Colonic mucosa (tissue), 4 donors: Measurements from ENCODE around the gene TNS3. TPM values are rescaled to one million over a fixed set of nuclear protein-coding genes. Genes with fewer than 3 reads are reported as not detected.
A peak's percentile ranks its signal among the peaks of the same experiment; 100 is the strongest.

Experiments
- DNase-seq: peaks from one replicate; pipeline ENCODE4 v3.0.0-alpha.2; 2020
- H3K27ac ChIP-seq: fragments of 200-600 bp; one replicate; pipeline ENCODE4 v1.8.0; 2021
- H3K27me3 ChIP-seq: fragments of 200-600 bp; one replicate; pipeline ENCODE4 v1.8.0; 2021
- H3K36me3 ChIP-seq: fragments of 200-600 bp; one replicate; pipeline ENCODE4 v1.8.0; 2021
- H3K4me1 ChIP-seq: fragments of 200-600 bp; one replicate; pipeline ENCODE4 v1.8.0; 2021; ENCODE audit warnings: mild to moderate bottlenecking
- H3K4me3 ChIP-seq: fragments of 200-600 bp; one replicate; pipeline ENCODE4 v1.8.0; 2021
- H3K9ac ChIP-seq, 2 donors: one replicate each; pipeline ENCODE4 v1.7.0; 2013; ENCODE audit warnings: control low read depth in 2 of 2, low read depth in 2 of 2, low read length in 2 of 2
- H3K9me3 ChIP-seq: fragments of 200-600 bp; one replicate; pipeline ENCODE4 v1.8.0; 2021
- CTCF ChIP-seq: fragments of 200-600 bp; IDR thresholded peaks from one replicate; pipeline ENCODE4 v1.8.0; 2022; ENCODE audit warnings: antibody characterized with exemption, mild to moderate bottlenecking
- intact Hi-C: fragments of 100-400 bp; cut with DNase I; formaldehyde crosslinking; loops from one replicate; pipeline ENCODE4 v1.14.1; 2022
- total RNA-seq, 2 donors: library from RNA; stranded (reverse); fragmentation: NEBNext Ultra II Directional in 1 of 2; extraction: Animal tissue kit (Norgen Biotek cat#: 25700) in 1 of 2; gene quantifications; one replicate each; pipeline ENCODE4 v1.2.1, GENCODE V29; 2021
- donor health status: healthy.
- donor health status: DM: no; HTN: no; CAD: no.
- donor health status: DM: no; HTN: no; CAD: no.

The TNS3 gene
- total RNA-seq, 2 donors from 2014 or later: 41.1 to 58.2 TPM

DNA sequence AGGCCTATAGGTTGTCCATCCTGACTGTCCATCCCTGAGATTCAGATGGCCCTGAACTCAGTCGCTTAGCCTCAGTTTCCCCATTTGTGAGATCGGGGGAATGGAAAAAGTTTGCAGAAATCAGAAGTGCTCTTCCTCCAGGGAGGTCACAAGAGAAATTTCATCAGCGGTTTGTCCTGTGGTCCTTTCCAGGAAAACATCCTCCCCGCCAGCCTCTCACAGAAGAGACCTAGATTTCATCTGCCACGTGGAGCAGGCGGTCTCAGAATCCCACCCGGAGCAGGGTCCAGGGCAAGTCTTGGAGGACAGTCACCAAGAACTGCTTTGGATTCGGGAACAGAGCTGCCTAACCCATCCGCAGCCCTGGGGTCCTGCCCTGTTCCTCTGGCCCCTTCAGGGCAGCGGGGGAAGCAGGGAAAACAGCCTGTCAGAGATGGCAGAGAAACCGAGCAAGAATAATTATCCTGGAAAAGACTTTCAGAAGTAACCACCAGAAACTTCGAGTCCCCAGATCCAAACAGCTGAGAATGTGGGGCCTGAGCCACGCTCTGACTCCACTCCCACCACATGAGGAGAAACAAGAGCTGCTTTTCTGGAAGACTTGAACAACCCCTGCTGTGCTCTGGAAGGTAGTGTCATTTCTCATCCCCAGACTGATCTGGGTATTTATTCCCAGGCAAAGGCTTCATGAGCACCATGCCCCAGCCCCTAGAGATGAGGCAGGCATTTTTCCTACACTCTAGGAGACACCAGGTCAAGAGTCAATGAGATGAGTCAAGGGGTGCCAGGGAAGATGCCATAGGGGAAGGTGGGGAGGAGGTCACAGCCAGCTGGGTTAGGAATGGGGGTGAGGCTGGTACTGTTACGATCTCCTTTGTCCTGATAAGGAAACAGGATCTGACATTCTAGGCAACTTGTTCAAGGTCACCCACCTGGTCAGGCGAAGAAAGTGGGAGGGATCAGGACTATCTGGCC is 1.1 kb upstream of the TNS3 start:
- Histone ChIP-seq H3K9me3 (no peaks in the 10 kb centered on the region), H3K4me3 (no peak overlapping the region), H3K27ac (no peak overlapping the region), H3K27me3 (no peaks in the 10 kb centered on the region), H3K9ac (peak overlapping the region in 1 of 2 donors; percentile 59), H3K4me1 (peaks cover 3% of the 10 kb centered on the region), H3K36me3 (no peaks in the 10 kb centered on the region)
- no peak for TF ChIP-seq CTCF
- DNase-seq: no peak
- intact Hi-C loops: loop anchor here (10.0 kb wide), 1 partner anchor 138 kb away; no protein-coding TSS in a partner anchor

GRCh38 chr7:47581438-47581803 is 490 bp downstream of the TNS3 start:
- Histone ChIP-seq H3K9ac (peak overlapping the region; percentile 89 to 95), H3K4me3 (peak overlapping the region; percentile 67), H3K27ac (peak overlapping the region; percentile 66), H3K4me1 (peaks cover 10% of the 10 kb centered on the region), H3K36me3 (no peaks in the 10 kb centered on the region), H3K27me3 (no peaks in the 10 kb centered on the region), H3K9me3 (no peaks in the 10 kb centered on the region)
- no peak for TF ChIP-seq CTCF
- DNase-seq: peak; percentile 80
- intact Hi-C loops: loop anchor here (10.0 kb wide), 1 partner anchor 137 kb away; no protein-coding TSS in a partner anchor

DNA sequence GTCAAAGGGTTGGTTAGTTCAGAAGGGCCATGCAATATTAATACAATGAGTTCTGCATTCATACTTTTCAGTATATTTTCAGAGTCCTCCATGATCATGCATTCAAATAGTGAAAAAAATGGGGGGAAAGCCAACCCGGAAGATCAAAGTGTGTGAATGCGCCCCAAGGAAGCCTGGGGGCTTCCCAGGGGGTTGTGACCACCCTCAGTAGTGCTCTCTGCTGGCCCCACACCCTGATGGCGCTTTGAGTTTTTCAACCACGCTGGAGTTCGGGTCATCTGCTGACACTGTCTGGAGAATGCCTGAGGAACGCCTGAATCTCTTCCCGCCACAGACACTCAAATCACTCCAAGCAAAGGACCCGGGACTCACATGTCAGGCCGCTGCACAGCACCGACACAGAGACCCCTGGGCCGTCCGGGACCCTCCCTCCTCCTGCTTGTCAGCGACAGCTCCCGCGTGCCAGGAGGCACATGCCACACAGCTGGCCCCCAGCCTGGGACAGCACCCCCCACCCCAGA is 1.0 kb downstream of the TNS3 start:
- intact Hi-C loops: loop anchor here (10.0 kb wide), 1 partner anchor 136 kb away; no protein-coding TSS in a partner anchor
- H3K4me1 ChIP-seq: peaks cover 14% of the 10 kb centered on the region

DNA sequence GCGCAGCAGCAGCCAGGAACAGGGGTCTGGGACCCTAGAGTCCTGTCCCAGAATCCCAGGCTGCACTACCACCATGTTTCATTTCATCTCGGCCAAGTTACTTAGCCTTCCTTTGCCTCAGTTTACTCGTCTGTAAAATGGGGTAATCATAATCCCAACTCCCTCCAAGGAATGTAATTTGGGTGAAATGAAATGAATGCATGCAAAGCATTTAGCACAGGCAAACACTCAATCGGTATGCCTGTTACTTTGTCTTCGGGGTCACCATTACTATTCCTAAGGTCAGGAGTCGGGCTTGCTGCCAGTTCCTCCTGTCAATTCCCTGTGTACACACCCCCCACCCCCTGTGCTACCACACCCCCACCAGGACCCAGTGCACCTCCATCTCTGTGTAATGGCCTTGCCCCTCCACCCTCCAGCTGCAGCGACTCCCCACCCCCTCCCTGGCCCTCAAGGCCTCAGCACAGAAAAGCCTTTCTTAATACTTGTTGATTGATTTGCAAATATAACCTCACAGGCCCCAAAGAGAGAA is 1.7 kb downstream of the TNS3 start:
- Histone ChIP-seq H3K27ac (peak overlapping the region; percentile 66), H3K4me1 (peaks cover 14% of the 10 kb centered on the region), H3K9me3 (no peaks in the 10 kb centered on the region), H3K9ac (peak overlapping the region in 1 of 2 donors; percentile 89), H3K4me3 (peak overlapping the region; percentile 67), H3K36me3 (no peaks in the 10 kb centered on the region), H3K27me3 (no peaks in the 10 kb centered on the region)
- no peak for TF ChIP-seq CTCF
- intact Hi-C loops: loop anchor here (10.0 kb wide), 1 partner anchor 135 kb away; no protein-coding TSS in a partner anchor
- DNase-seq: peak; percentile 82

More for the DNA sequence above, 1.0 kb downstream of the TNS3 start:
- Histone ChIP-seq H3K27me3 (no peaks in the 10 kb centered on the region), H3K4me3 (peak overlapping the region; percentile 67), H3K9me3 (no peaks in the 10 kb centered on the region), H3K27ac (peak overlapping the region; percentile 66), H3K36me3 (no peaks in the 10 kb centered on the region), H3K9ac (peak overlapping the region; percentile 89 to 95)
- no peak for DNase-seq
- TF ChIP-seq CTCF: no peak

GRCh38 chr7:47579458-47579857 is 2.5 kb downstream of the TNS3 start:
- peak overlapping the region in 1 of 2 donors; percentile 43 for H3K9ac ChIP-seq
- TF ChIP-seq CTCF: no peak
- no peaks in the 10 kb centered on the region for H3K27me3 ChIP-seq
- H3K4me1 ChIP-seq: peaks cover 14% of the 10 kb centered on the region
- H3K4me3 ChIP-seq: no peak overlapping the region
- H3K36me3 ChIP-seq: no peaks in the 10 kb centered on the region
- intact Hi-C loops: no loop called here
- H3K27ac ChIP-seq: peak overlapping the region; percentile 32
- DNase-seq: no peak
- no peaks in the 10 kb centered on the region for H3K9me3 ChIP-seq
